Endodermal cell (in vitro differentiated cells): ENCODE results near the gene TAF7. TPM values are rescaled to one million over a fixed set of nuclear protein-coding genes. Genes with fewer than 3 reads are reported as not detected.
A peak's percentile ranks its signal among the peaks of the same experiment; 100 is the strongest.

Experiments used
- DNase-seq: peaks from one replicate; pipeline ENCODE4 v3.0.0-alpha.2; 2017
- H3K27ac ChIP-seq: 2 replicates; pipeline ENCODE4 v1.5.1; 2013; ENCODE audit warnings: mild to moderate bottlenecking, low read depth, low read length, moderate library complexity
- H3K27me3 ChIP-seq: 2 replicates; pipeline ENCODE4 v1.6.1; 2013; ENCODE audit warnings: mild to moderate bottlenecking, low read length, moderate library complexity; ENCODE audit not compliant: insufficient read depth, control insufficient read depth, poor library complexity, severe bottlenecking
- H3K36me3 ChIP-seq: 2 replicates; pipeline ENCODE4 v1.7.0; 2013; ENCODE audit warnings: mild to moderate bottlenecking, low read length, moderate library complexity; ENCODE audit not compliant: control insufficient read depth, insufficient read depth
- H3K4me1 ChIP-seq: one replicate; pipeline ENCODE4 v1.7.0; 2013; ENCODE audit warnings: low read length; ENCODE audit not compliant: control insufficient read depth, insufficient read depth
- H3K4me3 ChIP-seq: 2 replicates; pipeline ENCODE4 v1.5.1; 2013; ENCODE audit warnings: mild to moderate bottlenecking, low read length, moderate library complexity
- H3K9ac ChIP-seq: 2 replicates; pipeline ENCODE4 v1.6.1; 2013; ENCODE audit warnings: mild to moderate bottlenecking, low read length, moderate library complexity; ENCODE audit not compliant: poor library complexity, severe bottlenecking; ENCODE audit errors: extremely low read depth
- H3K9me3 ChIP-seq: 2 replicates; pipeline ENCODE4 v1.6.1; 2013; ENCODE audit warnings: mild to moderate bottlenecking, low read length, moderate library complexity; ENCODE audit not compliant: control insufficient read depth
- H3K27ac Mint-ChIP-seq: 2 replicates; pipeline ENCODE4 v1.8.0; 2020; ENCODE audit warnings: mixed read lengths
- H3K27me3 Mint-ChIP-seq: 2 replicates; pipeline ENCODE4 v1.8.0; 2021; ENCODE audit warnings: mild to moderate bottlenecking, mixed read lengths; ENCODE audit not compliant: insufficient read depth
- H3K36me3 Mint-ChIP-seq: 2 replicates; pipeline ENCODE4 v1.8.0; 2020; ENCODE audit warnings: low read depth, mixed read lengths
- H3K4me1 Mint-ChIP-seq: 2 replicates; pipeline ENCODE4 v1.8.0; 2020; ENCODE audit warnings: mixed read lengths
- H3K4me3 Mint-ChIP-seq: 2 replicates; pipeline ENCODE4 v1.8.0; 2020; ENCODE audit warnings: mild to moderate bottlenecking, moderate library complexity, mixed read lengths
- H3K9me3 Mint-ChIP-seq: 2 replicates; pipeline ENCODE4 v1.8.0; 2020; ENCODE audit warnings: mild to moderate bottlenecking, mixed read lengths
- CTCF ChIP-seq: fragments of 200-600 bp; sonication (generic); conservative IDR thresholded peaks from 2 replicates; pipeline ENCODE4 v1.5.0; 2021; ENCODE audit warnings: antibody characterized with exemption, mild to moderate bottlenecking
- WGBS, 2 experiments: methylation state at CpG; one replicate each; pipeline versions ENCODE4 v1.1.5 to v1.1.7; 2013; ENCODE audit warnings: missing lambda C conversion rate in 2 of 2, mixed read lengths in 1 of 2; ENCODE audit not compliant: insufficient coverage in 1 of 2, insufficient read length in 1 of 2; 5-methylcytosine and 5-hydroxymethylcytosine counted together
- total RNA-seq, 2 donors: library from RNA; stranded (reverse); fragmentation: NEBNext Ultra II Directional in 1 of 2; extraction: Animal tissue kit (Norgen Biotek cat#: 25700) in 1 of 2; gene quantifications; 2 replicates in 1 of 2; 3 replicates in 1 of 2; pipeline ENCODE4 v1.2.1, GENCODE V29; 2021

TAF7 gene
- total RNA-seq, 2 donors from 2014 or later, result 85.4 to 99.0 TPM

DNA sequence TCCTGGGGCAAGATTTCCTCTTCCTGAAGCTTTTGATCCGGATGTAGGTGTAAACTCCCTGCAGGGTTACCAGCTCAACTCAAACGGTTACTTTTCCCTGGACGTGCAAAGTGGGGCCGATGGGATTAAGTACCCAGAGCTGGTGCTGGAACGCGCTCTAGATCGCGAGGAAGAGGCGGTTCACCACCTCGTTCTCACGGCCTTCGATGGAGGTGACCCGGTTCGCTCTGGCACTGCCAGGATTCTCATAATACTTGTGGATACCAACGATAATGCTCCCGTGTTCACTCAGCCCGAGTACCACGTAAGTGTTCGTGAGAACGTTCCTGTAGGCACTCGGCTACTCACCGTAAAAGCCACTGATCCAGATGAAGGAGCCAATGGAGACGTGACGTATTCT is 35.1 kb upstream of the TAF7 start:
- H3K9ac ChIP-seq, result no peak overlapping the region
- 92 to 95% methylated on average over 24 of the region's 24 CpGs for WGBS, 2 experiments
- H3K27me3 Mint-ChIP-seq, result no peaks in the 10 kb centered on the region
- no peak for DNase-seq
- TF ChIP-seq CTCF, result no peak
- peaks cover 66% of the 10 kb centered on the region for H3K9me3 ChIP-seq
- H3K36me3 ChIP-seq, result no peaks in the 10 kb centered on the region
- no peaks in the 10 kb centered on the region for H3K27me3 ChIP-seq
- H3K4me3 Mint-ChIP-seq, result no peak overlapping the region
- H3K36me3 Mint-ChIP-seq, result peaks cover 57% of the 10 kb centered on the region
- no peaks in the 10 kb centered on the region for H3K4me1 ChIP-seq
- no peaks in the 10 kb centered on the region for H3K4me1 Mint-ChIP-seq
- H3K27ac Mint-ChIP-seq, result no peak overlapping the region
- no peak overlapping the region for H3K27ac ChIP-seq
- peaks cover 68% of the 10 kb centered on the region for H3K9me3 Mint-ChIP-seq
- H3K4me3 ChIP-seq, result no peak overlapping the region

- no peak for DNase-seq
- Histone ChIP-seq H3K27ac (no peak within 1 kb of the TSS), H3K36me3 (no peaks in the 10 kb centered on the region), H3K4me1 (no peaks in the 10 kb centered on the region), H3K4me3 (no peak within 1 kb of the TSS), H3K27me3 (no peaks in the 10 kb centered on the region), H3K9me3 (peaks cover 66% of the 10 kb centered on the region), H3K9ac (no peak within 1 kb of the TSS)
- peaks cover 68% of the 10 kb centered on the region for H3K9me3 Mint-ChIP-seq
- peak; percentile 68 for TF ChIP-seq CTCF
- no peak within 1 kb of the TSS for H3K4me3 Mint-ChIP-seq
- peaks cover 1% of the 10 kb centered on the region for H3K27me3 Mint-ChIP-seq
- H3K4me1 Mint-ChIP-seq, result no peaks in the 10 kb centered on the region
- no peak within 1 kb of the TSS for H3K27ac Mint-ChIP-seq
- WGBS, 2 experiments, result 94 to 96% methylated on average over 28 to 29 of the region's 29 CpGs
- peaks cover 57% of the 10 kb centered on the region for H3K36me3 Mint-ChIP-seq
Observed at GRCh38 chr5:141354900-141355469, 34.4 kb upstream of the TAF7 start, which contains the start of gene PCDHGA4. Gene PCDHGA4 (plus strand): TSS chr5:141355021. CDS start chr5:141355108, 87 bp downstream.

DNA sequence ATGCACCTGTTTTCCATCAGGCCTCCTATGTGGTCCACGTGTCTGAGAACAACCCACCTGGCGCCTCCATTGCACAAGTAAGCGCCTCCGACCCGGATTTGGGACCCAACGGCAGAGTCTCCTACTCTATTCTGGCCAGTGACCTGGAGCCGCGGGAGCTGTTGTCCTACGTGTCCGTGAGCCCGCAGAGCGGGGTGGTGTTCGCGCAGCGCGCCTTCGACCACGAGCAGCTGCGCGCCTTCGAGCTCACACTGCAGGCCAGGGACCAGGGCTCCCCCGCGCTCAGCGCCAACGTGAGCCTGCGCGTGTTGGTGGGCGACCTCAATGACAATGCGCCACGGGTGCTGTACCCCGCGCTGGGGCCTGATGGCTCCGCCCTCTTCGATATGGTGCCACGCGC is 31.0 kb upstream of the TAF7 start:
- Mint-ChIP-seq H3K36me3 (peaks cover 60% of the 10 kb centered on the region), H3K27me3 (peaks cover 1% of the 10 kb centered on the region), H3K4me3 (no peak overlapping the region), H3K4me1 (no peaks in the 10 kb centered on the region), H3K27ac (no peak overlapping the region), H3K9me3 (peaks cover 59% of the 10 kb centered on the region)
- TF ChIP-seq CTCF, result no peak
- Histone ChIP-seq H3K9ac (no peak overlapping the region), H3K4me1 (no peaks in the 10 kb centered on the region), H3K4me3 (no peak overlapping the region), H3K9me3 (peaks cover 79% of the 10 kb centered on the region), H3K36me3 (no peaks in the 10 kb centered on the region), H3K27me3 (no peaks in the 10 kb centered on the region), H3K27ac (no peak overlapping the region)
- no peak for DNase-seq
- 95 to 98% methylated on average over 21 to 28 of the region's 36 CpGs for whole genome bisulfite sequencing, 2 experiments
